ENCODE measurements around the gene ZNF728. TPM values are rescaled to one million over a fixed set of nuclear protein-coding genes. Genes with fewer than 3 reads are reported as not detected.
"Not testable (repeated sequence)": the region's sequence is repeated elsewhere in the genome, so short reads cannot be mapped to it uniquely, and the experiment has no call there.

ZNF728 gene
- total and polyA plus RNA-seq, 9 donors: 0.67 to 10.3 (median 4.2) TPM

GRCh38 chr19:23033721-23034120 lies 30.7 kb upstream of the ZNF728 start:
- Histone ChIP-seq H3K27me3 (no peaks in the 10 kb centered on the region), H3K4me3 (no peak overlapping the region), H3K27ac (no peak overlapping the region), H3K9me3 (no peaks in the 10 kb centered on the region), H3K36me3 (no peaks in the 10 kb centered on the region), H3K4me1 (ENCODE audit: insufficient read depth) (no peaks in the 10 kb centered on the region)
- intact Hi-C loops (cut with DNase I): loop anchor here in 1 of 4 donors (10.0 kb wide), 1 partner anchor 1059 kb away; no protein-coding TSS in a partner anchor
- TF ChIP-seq POLR2A (IDR thresholded peaks at IDR 0.05): no peak
- no peak for TF ChIP-seq EP300 (IDR thresholded peaks at IDR 0.05)
- TF ChIP-seq, protein P1, sequence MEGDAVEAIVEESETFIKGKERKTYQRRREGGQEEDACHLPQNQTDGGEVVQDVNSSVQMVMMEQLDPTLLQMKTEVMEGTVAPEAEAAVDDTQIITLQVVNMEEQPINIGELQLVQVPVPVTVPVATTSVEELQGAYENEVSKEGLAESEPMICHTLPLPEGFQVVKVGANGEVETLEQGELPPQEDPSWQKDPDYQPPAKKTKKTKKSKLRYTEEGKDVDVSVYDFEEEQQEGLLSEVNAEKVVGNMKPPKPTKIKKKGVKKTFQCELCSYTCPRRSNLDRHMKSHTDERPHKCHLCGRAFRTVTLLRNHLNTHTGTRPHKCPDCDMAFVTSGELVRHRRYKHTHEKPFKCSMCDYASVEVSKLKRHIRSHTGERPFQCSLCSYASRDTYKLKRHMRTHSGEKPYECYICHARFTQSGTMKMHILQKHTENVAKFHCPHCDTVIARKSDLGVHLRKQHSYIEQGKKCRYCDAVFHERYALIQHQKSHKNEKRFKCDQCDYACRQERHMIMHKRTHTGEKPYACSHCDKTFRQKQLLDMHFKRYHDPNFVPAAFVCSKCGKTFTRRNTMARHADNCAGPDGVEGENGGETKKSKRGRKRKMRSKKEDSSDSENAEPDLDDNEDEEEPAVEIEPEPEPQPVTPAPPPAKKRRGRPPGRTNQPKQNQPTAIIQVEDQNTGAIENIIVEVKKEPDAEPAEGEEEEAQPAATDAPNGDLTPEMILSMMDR (IDR thresholded peaks at IDR 0.05): no peak
- WGBS, 3 donors: 60 to 74% (median 62%) methylated on average over 2 of the region's 2 CpGs
- DNase-seq: no peak

- intact Hi-C loops (cut with DNase I): no loop called here
- no peaks in the 10 kb centered on the region for H3K36me3 ChIP-seq
- H3K4me3 ChIP-seq: no peak overlapping the region
- H3K27ac ChIP-seq: no peak overlapping the region
- DNase-seq: no peak
- TF ChIP-seq EP300 (IDR thresholded peaks at IDR 0.05) (no peak), POLR2A (IDR thresholded peaks at IDR 0.05) (no peak)
- TF ChIP-seq, protein P1 (IDR thresholded peaks at IDR 0.05): no peak
- no peaks in the 10 kb centered on the region for H3K9me3 ChIP-seq
- H3K27me3 ChIP-seq: no peaks in the 10 kb centered on the region
- no peaks in the 10 kb centered on the region for H3K4me1 ChIP-seq (ENCODE audit: insufficient read depth)
Observed at GRCh38 chr19:23015660-23016059, 12.7 kb upstream of the ZNF728 start.

- H3K4me1 ChIP-seq (ENCODE audit: insufficient read depth); DNase-seq; H3K27me3 ChIP-seq; H3K4me3 ChIP-seq; intact Hi-C loops (cut with DNase I); H3K27ac ChIP-seq; H3K36me3 ChIP-seq; H3K9me3 ChIP-seq: not testable (repeated sequence)
- 58 to 76% (median 66%) methylated on average over 1 of the region's 1 CpG for WGBS, 3 donors
Observed at GRCh38 chr19:22994957-22995356, 8.0 kb downstream of the ZNF728 start.

DNA sequence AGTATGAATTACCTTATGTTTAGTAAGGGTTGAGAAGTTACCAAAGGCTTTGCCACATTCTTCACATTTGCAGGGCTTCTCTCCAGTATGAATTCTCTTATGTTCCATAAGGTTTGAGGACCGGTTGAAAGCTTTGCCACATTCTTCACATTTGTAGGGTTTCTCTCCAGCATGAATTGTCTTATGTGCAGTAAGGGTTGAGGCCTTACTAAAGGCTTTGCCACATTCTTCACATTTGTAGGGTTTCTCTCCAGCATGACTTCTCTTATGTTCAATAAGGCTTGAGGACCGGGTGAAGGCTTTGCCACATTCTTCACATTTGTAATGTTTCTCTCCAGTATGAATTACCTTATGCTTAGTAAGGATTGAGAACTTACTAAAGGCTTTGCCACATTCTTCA lies 26.7 kb downstream of the ZNF728 start:
- TF ChIP-seq, protein P1 (IDR thresholded peaks at IDR 0.05): no peak
- TF ChIP-seq POLR2A (IDR thresholded peaks at IDR 0.05): no peak
- no peak for TF ChIP-seq EP300 (IDR thresholded peaks at IDR 0.05)
- Histone ChIP-seq H3K9me3 (peaks cover 4 to 26% of the 10 kb centered on the region in 2 donors), H3K4me3 (no peak overlapping the region), H3K4me1 (ENCODE audit: insufficient read depth) (no peaks in the 10 kb centered on the region), H3K27me3 (no peaks in the 10 kb centered on the region), H3K36me3 (no peaks in the 10 kb centered on the region), H3K27ac (no peak overlapping the region)
- DNase-seq: no peak
- intact Hi-C loops (cut with DNase I): no loop called here
- 79 to 88% (median 85%) methylated on average over 2 of the region's 2 CpGs for WGBS, 3 donors

DNA sequence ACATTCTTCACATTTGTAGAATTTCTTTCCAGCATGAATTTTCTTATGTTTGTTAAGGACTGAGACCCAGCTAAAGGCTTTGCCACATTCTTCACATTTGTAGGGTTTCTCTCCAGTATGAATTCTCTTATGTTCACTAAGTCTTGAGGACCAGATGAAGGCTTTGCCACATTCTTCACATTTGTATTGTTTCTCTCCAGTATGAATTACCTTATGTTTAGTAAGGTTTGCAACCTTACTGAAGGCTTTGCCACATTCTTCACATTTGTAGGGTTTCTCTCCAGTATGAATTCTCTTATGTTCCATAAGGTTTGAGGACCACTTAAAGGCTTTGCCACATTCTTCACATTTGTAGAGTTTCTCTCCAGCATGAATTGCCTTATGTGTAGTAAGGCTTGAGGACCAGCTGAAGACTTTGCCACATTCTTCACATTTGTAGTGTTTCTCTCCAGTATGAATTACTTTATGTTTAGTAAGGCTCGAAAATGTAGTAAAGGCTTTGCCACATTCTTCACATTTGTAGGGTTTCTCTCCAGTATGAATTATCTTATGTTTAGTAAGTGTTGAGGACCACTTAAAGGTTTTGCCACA lies 27.3 kb downstream of the ZNF728 start:
- not testable (repeated sequence) for H3K36me3 ChIP-seq

More for the DNA sequence above, 27.3 kb downstream of the ZNF728 start:
- H3K27ac ChIP-seq; DNase-seq; H3K4me3 ChIP-seq; H3K27me3 ChIP-seq; H3K4me1 ChIP-seq (ENCODE audit: insufficient read depth); intact Hi-C loops (cut with DNase I): not testable (repeated sequence)
- whole genome bisulfite sequencing, 3 donors: 64 to 78% (median 73%) methylated on average over 1 of the region's 1 CpG
- H3K9me3 ChIP-seq: peaks cover 4 to 26% of the 10 kb centered on the region in 2 donors
